ENCODE data around the gene LRIT3. TPM values are rescaled to one million over a fixed set of nuclear protein-coding genes. Genes with fewer than 3 reads are reported as not detected.

Gene LRIT3
- under 0.01 TPM in 1 of 2 replicates, not detected in the other for total RNA-seq

GRCh38 chr4:109847896-109848442 is at the start of gene LRIT3:
Gene LRIT3 (plus strand): TSS chr4:109848107. CDS start chr4:109848202, 95 bp downstream.

GRCh38 chr4:109801895-109802319 is 46.0 kb upstream of the LRIT3 start, which contains the start of gene CFI:
Gene CFI (minus strand): TSS chr4:109801999. CDS start chr4:109801971, 28 bp downstream.

GRCh38 chr4:109815151-109816081 is 32.5 kb upstream of the LRIT3 start, which contains the start of gene GAR1:
Gene GAR1 (plus strand): TSS chr4:109815762. CDS start chr4:109816165, 403 bp downstream.

GRCh38 chr4:109827672-109828071 is 20.2 kb upstream of the LRIT3 start, which contains the start of gene RRH:
Gene RRH (plus strand): TSS chr4:109827972. CDS start chr4:109828028, 56 bp downstream.

GRCh38 chr4:109912706-109913595 is 65.0 kb downstream of the LRIT3 start, which contains the start of gene EGF:
Gene EGF (plus strand): TSS chr4:109912883. CDS start chr4:109913336, 453 bp downstream.

Other genes starting within 250 kb of the LRIT3 start
- gene CASP6, start 144.7 kb upstream of the LRIT3 start, total RNA-seq: 27.6 and 37.6 TPM in 2 replicates
- gene PLA2G12A, start 118.0 kb upstream of the LRIT3 start, total RNA-seq: 11.9 and 30.4 TPM in 2 replicates
- 2.5 and 12.4 TPM in 2 replicates for gene CFI, start 46.1 kb upstream of the LRIT3 start, total RNA-seq
- gene GAR1, start 32.3 kb upstream of the LRIT3 start, total RNA-seq: 1.4 and 5.8 TPM in 2 replicates
- not detected in 2 replicates for gene RRH, start 20.1 kb upstream of the LRIT3 start, total RNA-seq
- gene EGF, start 64.8 kb downstream of the LRIT3 start, total RNA-seq: 0.19 and 0.56 TPM in 2 replicates

Data from regular cardiac myocyte (primary cell).